HEK293 (cell line): ENCODE data around the gene ARHGAP6.

Experiments
- CTCF ChIA-PET: fragments of 350-600 bp; formaldehyde crosslinking; extraction: SDS; loops from one replicate; lab custom pipeline; 2021; ENCODE audit warnings: antibody characterized with exemption; lab: Yijun Ruan, JAX
- POLR2A ChIA-PET: fragments of 300-600 bp; formaldehyde crosslinking; extraction: SDS; loops from one replicate; lab custom pipeline; 2020; ENCODE audit warnings: antibody characterized with exemption, inconsistent platforms; lab: Yijun Ruan, JAX
- H3K27ac ChIP-seq: fragments of 200-500 bp; sonication (Bioruptor generic); 2 replicates; pipeline ENCODE4 v1.5.1; 2014; ENCODE audit warnings: low read depth, low read length, control low read depth, inconsistent platforms; ENCODE audit errors: extremely low read depth
- H3K36me3 ChIP-seq, 2 experiments: fragments of 200-500 bp in 1 of 2; sonication (Bioruptor generic) in 1 of 2; 1 replicate in 1 of 2; 2 replicates in 1 of 2; pipeline ENCODE4 v1.5.1; 2014 to 2017; ENCODE audit warnings: inconsistent platforms in 2 of 2, low read length in 2 of 2; ENCODE audit not compliant: control insufficient read depth in 2 of 2, insufficient read depth in 1 of 2
- H3K4me1 ChIP-seq: fragments of 200-500 bp; sonication (Bioruptor generic); 2 replicates; pipeline ENCODE4 v1.5.1; 2014; ENCODE audit warnings: mild to moderate bottlenecking, low read length, inconsistent platforms; ENCODE audit not compliant: control insufficient read depth, insufficient read depth
- H3K4me3 ChIP-seq: 2 replicates; pipeline ENCODE4 v1.5.1; 2011; ENCODE audit warnings: low read depth, mild to moderate bottlenecking, control low read depth, low read length, moderate library complexity
- H3K9me3 ChIP-seq: fragments of 200-500 bp; sonication (Bioruptor generic); 2 replicates; pipeline ENCODE4 v1.5.1; 2014; ENCODE audit warnings: low read depth, low read length, inconsistent platforms; ENCODE audit not compliant: control insufficient read depth, insufficient read depth
- GLI4 ChIP-seq: fragments of 450-650 bp; formaldehyde crosslinking; IDR thresholded peaks from 2 replicates; pipeline ENCODE4 v1.5.1; 2016; ENCODE audit warnings: missing biosample characterization, missing genetic modification characterization
- GLIS2 ChIP-seq: fragments of 450-650 bp; formaldehyde crosslinking; IDR thresholded peaks from 2 replicates; pipeline ENCODE4 v1.5.1; 2016; ENCODE audit warnings: missing biosample characterization, missing genetic modification characterization
- HOXC10 ChIP-seq: sonication (generic); formaldehyde crosslinking; IDR thresholded peaks from 2 replicates; pipeline ENCODE4 v1.8.1; 2023; ENCODE audit warnings: mild to moderate bottlenecking, missing genetic modification reagents
- KLF16 ChIP-seq: fragments of 450-650 bp; formaldehyde crosslinking; IDR thresholded peaks from 2 replicates; pipeline ENCODE4 v1.5.1; 2017; ENCODE audit warnings: missing biosample characterization, missing genetic modification characterization
- KLF8 ChIP-seq: fragments of 450-650 bp; formaldehyde crosslinking; IDR thresholded peaks from 2 replicates; pipeline ENCODE4 v1.5.1; 2016; ENCODE audit warnings: missing biosample characterization, missing genetic modification characterization
- MEIS1 ChIP-seq: sonication (generic); formaldehyde crosslinking; IDR thresholded peaks from 2 replicates; pipeline ENCODE4 v1.8.1; 2022; ENCODE audit warnings: missing genetic modification reagents, mild to moderate bottlenecking, borderline replicate concordance
- SETDB1 ChIP-seq: IDR thresholded peaks from one replicate; pipeline ENCODE4 v1.6.1; 2017; ENCODE audit warnings: mild to moderate bottlenecking, low read length, moderate library complexity, mixed read lengths; ENCODE audit not compliant: insufficient read length
- SP7 ChIP-seq: fragments of 450-650 bp; formaldehyde crosslinking; IDR thresholded peaks from 2 replicates; pipeline ENCODE4 v1.5.1; 2016; ENCODE audit warnings: missing biosample characterization, missing genetic modification characterization
- ZBTB7A ChIP-seq: fragments of 450-650 bp; formaldehyde crosslinking; IDR thresholded peaks from 2 replicates; pipeline ENCODE4 v1.5.1; 2016; ENCODE audit warnings: low read depth, missing biosample characterization, missing genetic modification characterization
- ZBTB8A ChIP-seq: fragments of 450-650 bp; formaldehyde crosslinking; IDR thresholded peaks from 2 replicates; pipeline ENCODE4 v1.5.1; 2016; ENCODE audit warnings: missing biosample characterization, missing genetic modification characterization
- ZIC2 ChIP-seq: fragments of 450-650 bp; formaldehyde crosslinking; IDR thresholded peaks from 2 replicates; pipeline ENCODE4 v1.5.1; 2016; ENCODE audit warnings: missing biosample characterization, missing genetic modification characterization
- ZNF138 ChIP-seq: fragments of 450-650 bp; formaldehyde crosslinking; IDR thresholded peaks from 2 replicates; pipeline ENCODE4 v1.5.1; 2016; ENCODE audit warnings: missing biosample characterization, missing genetic modification characterization, borderline replicate concordance
- ZNF16 ChIP-seq: fragments of 450-650 bp; formaldehyde crosslinking; IDR thresholded peaks from 2 replicates; pipeline ENCODE4 v1.5.1; 2016; ENCODE audit warnings: low read depth, missing biosample characterization, missing genetic modification characterization
- ZNF223 ChIP-seq: fragments of 450-650 bp; formaldehyde crosslinking; IDR thresholded peaks from 2 replicates; pipeline ENCODE4 v1.5.1; 2016; ENCODE audit warnings: missing biosample characterization, missing genetic modification characterization
- ZNF37A ChIP-seq: fragments of 450-650 bp; IDR thresholded peaks from 2 replicates; pipeline ENCODE4 v1.5.1; 2018; ENCODE audit warnings: missing biosample characterization, missing genetic modification characterization
- ZNF394 ChIP-seq: fragments of 450-650 bp; formaldehyde crosslinking; IDR thresholded peaks from 2 replicates; pipeline ENCODE4 v1.5.1; 2016; ENCODE audit warnings: missing biosample characterization, missing genetic modification characterization, mild to moderate bottlenecking, moderate library complexity, borderline replicate concordance
- ZNF398 ChIP-seq: fragments of 450-650 bp; formaldehyde crosslinking; IDR thresholded peaks from 2 replicates; pipeline ENCODE4 v1.5.1; 2017; ENCODE audit warnings: missing biosample characterization, missing genetic modification characterization
- ZNF433 ChIP-seq: fragments of 450-650 bp; formaldehyde crosslinking; IDR thresholded peaks from 2 replicates; pipeline ENCODE4 v1.5.1; 2016; ENCODE audit warnings: missing biosample characterization, missing genetic modification characterization, low read depth
- ZNF529 ChIP-seq: fragments of 450-650 bp; formaldehyde crosslinking; IDR thresholded peaks from 2 replicates; pipeline ENCODE4 v1.5.1; 2017; ENCODE audit warnings: missing genetic modification characterization, missing biosample characterization; ENCODE audit not compliant: insufficient replicate concordance
- ZNF623 ChIP-seq: fragments of 450-650 bp; formaldehyde crosslinking; IDR thresholded peaks from 2 replicates; pipeline ENCODE4 v1.5.1; 2016; ENCODE audit warnings: missing biosample characterization, missing genetic modification characterization
- ZNF692 ChIP-seq: fragments of 450-650 bp; formaldehyde crosslinking; IDR thresholded peaks from 2 replicates; pipeline ENCODE4 v1.5.1; 2016; ENCODE audit warnings: missing biosample characterization, missing genetic modification characterization
- ZNF785 ChIP-seq: fragments of 450-650 bp; formaldehyde crosslinking; IDR thresholded peaks from 2 replicates; pipeline ENCODE4 v1.5.1; 2016; ENCODE audit warnings: missing biosample characterization, missing genetic modification characterization
- ZNF830 ChIP-seq: fragments of 450-650 bp; IDR thresholded peaks from 2 replicates; pipeline ENCODE4 v1.5.0; 2018; ENCODE audit warnings: missing biosample characterization, missing genetic modification characterization, low read depth, mild to moderate bottlenecking, moderate library complexity
- ZSCAN30 ChIP-seq: fragments of 450-650 bp; IDR thresholded peaks from 2 replicates; pipeline ENCODE4 v1.5.1; 2018; ENCODE audit warnings: missing biosample characterization, mild to moderate bottlenecking, missing genetic modification characterization, moderate library complexity
- ZXDB ChIP-seq: fragments of 450-650 bp; formaldehyde crosslinking; IDR thresholded peaks from 2 replicates; pipeline ENCODE4 v1.5.1; 2016; ENCODE audit warnings: missing biosample characterization, missing genetic modification characterization
- TF ChIP-seq, protein P1 (sequence below): fragments of 450-650 bp; formaldehyde crosslinking; IDR thresholded peaks from 2 replicates; pipeline ENCODE4 v1.5.1; 2017; ENCODE audit warnings: missing biosample characterization, missing genetic modification characterization
- TF ChIP-seq, protein P2 (sequence below): fragments of 450-650 bp; formaldehyde crosslinking; IDR thresholded peaks from 2 replicates; pipeline ENCODE4 v1.5.1; 2016; ENCODE audit warnings: missing biosample characterization, missing genetic modification characterization

ARHGAP6 gene

GRCh38 chrX:11347300-11347699 lies 318.4 kb downstream of the ARHGAP6 start:
- TF ChIP-seq ZNF394 = no peak
- TF ChIP-seq, protein P1, sequence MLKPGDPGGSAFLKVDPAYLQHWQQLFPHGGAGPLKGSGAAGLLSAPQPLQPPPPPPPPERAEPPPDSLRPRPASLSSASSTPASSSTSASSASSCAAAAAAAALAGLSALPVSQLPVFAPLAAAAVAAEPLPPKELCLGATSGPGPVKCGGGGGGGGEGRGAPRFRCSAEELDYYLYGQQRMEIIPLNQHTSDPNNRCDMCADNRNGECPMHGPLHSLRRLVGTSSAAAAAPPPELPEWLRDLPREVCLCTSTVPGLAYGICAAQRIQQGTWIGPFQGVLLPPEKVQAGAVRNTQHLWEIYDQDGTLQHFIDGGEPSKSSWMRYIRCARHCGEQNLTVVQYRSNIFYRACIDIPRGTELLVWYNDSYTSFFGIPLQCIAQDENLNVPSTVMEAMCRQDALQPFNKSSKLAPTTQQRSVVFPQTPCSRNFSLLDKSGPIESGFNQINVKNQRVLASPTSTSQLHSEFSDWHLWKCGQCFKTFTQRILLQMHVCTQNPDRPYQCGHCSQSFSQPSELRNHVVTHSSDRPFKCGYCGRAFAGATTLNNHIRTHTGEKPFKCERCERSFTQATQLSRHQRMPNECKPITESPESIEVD = no peak
- TF ChIP-seq, protein P2, sequence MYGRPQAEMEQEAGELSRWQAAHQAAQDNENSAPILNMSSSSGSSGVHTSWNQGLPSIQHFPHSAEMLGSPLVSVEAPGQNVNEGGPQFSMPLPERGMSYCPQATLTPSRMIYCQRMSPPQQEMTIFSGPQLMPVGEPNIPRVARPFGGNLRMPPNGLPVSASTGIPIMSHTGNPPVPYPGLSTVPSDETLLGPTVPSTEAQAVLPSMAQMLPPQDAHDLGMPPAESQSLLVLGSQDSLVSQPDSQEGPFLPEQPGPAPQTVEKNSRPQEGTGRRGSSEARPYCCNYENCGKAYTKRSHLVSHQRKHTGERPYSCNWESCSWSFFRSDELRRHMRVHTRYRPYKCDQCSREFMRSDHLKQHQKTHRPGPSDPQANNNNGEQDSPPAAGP (tag by site-specific recombination) = no peak
- no peak for TF ChIP-seq ZIC2 (tag by site-specific recombination)
- TF ChIP-seq ZNF692 (tag by site-specific recombination) = no peak
- no peak for TF ChIP-seq ZBTB8A
- TF ChIP-seq ZNF433 (tag by site-specific recombination) = no peak
- TF ChIP-seq SETDB1 = no peak
- no peak for TF ChIP-seq ZNF830
- no peak for TF ChIP-seq ZNF785 (tag by site-specific recombination)
- TF ChIP-seq ZNF138 = no peak
- no peak for TF ChIP-seq ZSCAN30 (tag by site-specific recombination)
- TF ChIP-seq ZNF37A (tag by site-specific recombination) = no peak
- TF ChIP-seq SP7 = no peak
- TF ChIP-seq ZNF398 (tag by site-specific recombination) = no peak
- no peak for TF ChIP-seq GLI4 (tag by site-specific recombination)
- no peak for TF ChIP-seq GLIS2 (tag by site-specific recombination)
- H3K4me3 ChIP-seq = no peak overlapping the region
- no peak overlapping the region for H3K27ac ChIP-seq
- no peaks in the 10 kb centered on the region for H3K9me3 ChIP-seq
- CTCF ChIA-PET = no interaction called here
- H3K36me3 ChIP-seq = no peaks in the 10 kb centered on the region
- POLR2A ChIA-PET = no interaction called here
- no peaks in the 10 kb centered on the region for H3K4me1 ChIP-seq

GRCh38 chrX:11346121-11346682 lies 319.5 kb downstream of the ARHGAP6 start:
- Histone ChIP-seq H3K4me3 (no peak overlapping the region), H3K4me1 (no peaks in the 10 kb centered on the region), H3K9me3 (no peaks in the 10 kb centered on the region), H3K36me3 (no peaks in the 10 kb centered on the region), H3K27ac (no peak overlapping the region)
- ChIA-PET POLR2A (no interaction called here), CTCF (interaction anchor here (0.6 kb wide), 2 partner anchors 915 to 1341 kb away, joined by 3 read pairs; no protein-coding TSS in a partner anchor)
- TF ChIP-seq ZNF16 (tag by site-specific recombination) (no peak), ZBTB7A (tag by site-specific recombination) (no peak), KLF8 (tag by site-specific recombination) (no peak), ZNF623 (tag by site-specific recombination) (no peak), MEIS1 (CRISPR knock-in tag) (no peak), ZXDB (tag by site-specific recombination) (no peak), ZNF223 (no peak), KLF16 (tag by site-specific recombination) (no peak), ZNF529 (tag by site-specific recombination) (no peak), HOXC10 (no peak)
